Measurements from ENCODE around the gene DCXR. TPM values are rescaled to one million over a fixed set of nuclear protein-coding genes. Genes with fewer than 3 reads are reported as not detected.
A peak's percentile ranks its signal among the peaks of the same experiment; 100 is the strongest.

The DCXR gene
- total RNA-seq, 1 donor from 2014 or later, result 36.5 TPM

DNA sequence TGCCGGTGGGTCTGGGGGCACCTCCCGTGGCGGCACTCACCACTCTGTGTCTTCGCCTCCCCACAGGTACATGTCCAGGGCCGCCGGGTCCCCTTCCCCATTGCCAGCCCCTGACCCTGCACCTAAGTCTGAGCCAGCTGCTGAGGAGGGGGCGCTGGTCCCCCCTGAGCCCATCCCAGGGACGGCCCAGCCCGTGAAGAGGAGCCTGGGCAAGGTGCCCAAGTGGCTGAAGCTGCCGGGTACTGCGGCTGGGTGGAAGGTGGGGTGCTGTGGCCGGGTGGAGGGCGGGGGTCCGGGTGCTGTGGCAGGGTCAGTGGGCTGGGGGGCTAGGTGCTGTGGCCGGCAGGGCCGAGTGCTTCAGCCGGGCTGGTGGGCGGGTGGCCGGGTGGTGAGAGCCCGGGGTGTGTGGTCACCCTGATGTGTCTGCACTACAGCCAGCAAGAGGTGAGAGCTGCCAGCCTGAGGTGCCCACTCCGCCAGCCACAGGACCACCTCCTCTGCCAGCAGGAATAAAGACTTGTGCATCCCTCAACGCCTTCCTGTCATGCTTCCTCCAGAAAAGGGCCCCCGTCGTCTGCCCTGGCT is 20.5 kb downstream of the DCXR start:
- peaks cover 10% of the 10 kb centered on the region for H3K79me2 ChIP-seq (ENCODE audit: low read depth)
- TF ChIP-seq EZH2phosphoT487 (IDR thresholded peaks at IDR 0.05), result no peak
- TF ChIP-seq, protein P1, sequence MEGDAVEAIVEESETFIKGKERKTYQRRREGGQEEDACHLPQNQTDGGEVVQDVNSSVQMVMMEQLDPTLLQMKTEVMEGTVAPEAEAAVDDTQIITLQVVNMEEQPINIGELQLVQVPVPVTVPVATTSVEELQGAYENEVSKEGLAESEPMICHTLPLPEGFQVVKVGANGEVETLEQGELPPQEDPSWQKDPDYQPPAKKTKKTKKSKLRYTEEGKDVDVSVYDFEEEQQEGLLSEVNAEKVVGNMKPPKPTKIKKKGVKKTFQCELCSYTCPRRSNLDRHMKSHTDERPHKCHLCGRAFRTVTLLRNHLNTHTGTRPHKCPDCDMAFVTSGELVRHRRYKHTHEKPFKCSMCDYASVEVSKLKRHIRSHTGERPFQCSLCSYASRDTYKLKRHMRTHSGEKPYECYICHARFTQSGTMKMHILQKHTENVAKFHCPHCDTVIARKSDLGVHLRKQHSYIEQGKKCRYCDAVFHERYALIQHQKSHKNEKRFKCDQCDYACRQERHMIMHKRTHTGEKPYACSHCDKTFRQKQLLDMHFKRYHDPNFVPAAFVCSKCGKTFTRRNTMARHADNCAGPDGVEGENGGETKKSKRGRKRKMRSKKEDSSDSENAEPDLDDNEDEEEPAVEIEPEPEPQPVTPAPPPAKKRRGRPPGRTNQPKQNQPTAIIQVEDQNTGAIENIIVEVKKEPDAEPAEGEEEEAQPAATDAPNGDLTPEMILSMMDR (IDR thresholded peaks at IDR 0.05), result no peak
- TF ChIP-seq EZH2 (IDR thresholded peaks at IDR 0.05), result no peak
- peak overlapping the region; percentile 29 for H3K27ac ChIP-seq
- H3K36me3 ChIP-seq, result no peaks in the 10 kb centered on the region
- H3K9me3 ChIP-seq (ENCODE audit: low read depth), result no peaks in the 10 kb centered on the region
- peaks cover 9% of the 10 kb centered on the region for H3K4me1 Mint-ChIP-seq
- no peak for DNase-seq (ENCODE audit: low spot score)
- H4K20me1 ChIP-seq (ENCODE audit: low read depth), result peaks cover 25% of the 10 kb centered on the region
- no peak overlapping the region for H2AFZ ChIP-seq (replicated peaks)
- no peaks in the 10 kb centered on the region for H3K9me3 Mint-ChIP-seq
- no peak overlapping the region for H3K27ac Mint-ChIP-seq
- H3F3A ChIP-seq (ENCODE audit: low read depth), result peaks cover 15% of the 10 kb centered on the region
- H3K4me3 Mint-ChIP-seq, result no peak overlapping the region
- H3K9ac ChIP-seq, result no peak overlapping the region
- H3K27me3 ChIP-seq, result no peaks in the 10 kb centered on the region
- H3K4me2 ChIP-seq, result no peak overlapping the region
- H3K4me3 ChIP-seq, result no peak overlapping the region
- H3K36me3 Mint-ChIP-seq, result no peaks in the 10 kb centered on the region
- H3K4me1 ChIP-seq, result peaks cover 5% of the 10 kb centered on the region
- H3K27me3 Mint-ChIP-seq (ENCODE audit: insufficient read depth, low read depth), result peaks cover 3% of the 10 kb centered on the region

DNA sequence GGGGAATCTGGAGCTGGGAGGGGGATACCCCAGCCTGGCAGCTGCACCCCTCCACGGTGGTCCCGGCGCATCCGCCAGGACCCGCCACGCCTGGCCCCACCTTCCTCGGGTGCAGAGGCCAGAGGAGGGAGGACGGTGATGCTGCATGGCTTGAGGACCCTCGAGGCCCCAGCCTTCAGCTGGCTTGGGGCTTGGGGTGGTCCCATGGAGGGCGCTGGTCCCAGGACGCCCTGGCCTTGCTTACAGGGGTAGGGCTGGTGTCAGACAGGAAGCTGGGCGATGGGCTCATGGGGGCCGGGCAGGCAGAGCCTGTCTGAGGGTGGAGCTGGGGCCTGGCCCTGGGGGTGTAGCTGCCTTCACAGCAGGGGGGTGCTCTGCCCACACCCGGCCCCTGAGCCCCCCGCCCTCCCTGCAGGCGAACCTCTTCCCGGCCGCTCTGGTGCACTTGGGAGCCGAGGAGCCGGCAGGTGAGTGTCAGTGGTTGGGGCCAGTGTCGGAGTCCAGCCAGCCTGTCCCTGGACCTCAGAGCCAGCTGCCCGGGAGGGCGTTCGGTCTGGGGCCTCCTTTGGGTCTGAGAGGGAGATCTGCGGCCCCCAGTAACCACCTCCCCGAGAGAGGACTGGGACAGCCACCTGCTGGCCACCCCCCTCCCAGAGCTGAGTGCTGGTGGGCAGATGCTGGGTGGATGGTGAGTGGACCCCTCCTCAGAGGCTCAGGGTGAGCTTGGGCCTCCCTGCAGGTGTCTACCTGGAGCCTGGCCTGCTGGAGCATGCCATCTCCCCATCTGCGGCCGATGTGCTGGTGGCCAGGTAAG is 21.2 kb downstream of the DCXR start:
- Histone ChIP-seq H3K4me1 (no peaks in the 10 kb centered on the region), H3K27me3 (no peaks in the 10 kb centered on the region), H3K4me2 (no peak overlapping the region), H4K20me1 (ENCODE audit: low read depth) (peaks cover 18% of the 10 kb centered on the region), H3F3A (ENCODE audit: low read depth) (peaks cover 15% of the 10 kb centered on the region), H3K4me3 (no peak overlapping the region), H3K9me3 (ENCODE audit: low read depth) (no peaks in the 10 kb centered on the region), H3K9ac (no peak overlapping the region), H3K36me3 (no peaks in the 10 kb centered on the region), H3K27ac (no peak overlapping the region), H3K79me2 (ENCODE audit: low read depth) (peaks cover 3% of the 10 kb centered on the region), H2AFZ (replicated peaks) (no peak overlapping the region)
- Mint-ChIP-seq H3K4me1 (peaks cover 3% of the 10 kb centered on the region), H3K27me3 (ENCODE audit: insufficient read depth, low read depth) (peaks cover 3% of the 10 kb centered on the region), H3K27ac (no peak overlapping the region), H3K36me3 (no peaks in the 10 kb centered on the region), H3K4me3 (no peak overlapping the region), H3K9me3 (no peaks in the 10 kb centered on the region)
- no peak for DNase-seq (ENCODE audit: low spot score)
- TF ChIP-seq, protein P1 (IDR thresholded peaks at IDR 0.05), result no peak
- no peak for TF ChIP-seq EZH2phosphoT487 (IDR thresholded peaks at IDR 0.05)
- TF ChIP-seq EZH2 (IDR thresholded peaks at IDR 0.05), result no peak

DNA sequence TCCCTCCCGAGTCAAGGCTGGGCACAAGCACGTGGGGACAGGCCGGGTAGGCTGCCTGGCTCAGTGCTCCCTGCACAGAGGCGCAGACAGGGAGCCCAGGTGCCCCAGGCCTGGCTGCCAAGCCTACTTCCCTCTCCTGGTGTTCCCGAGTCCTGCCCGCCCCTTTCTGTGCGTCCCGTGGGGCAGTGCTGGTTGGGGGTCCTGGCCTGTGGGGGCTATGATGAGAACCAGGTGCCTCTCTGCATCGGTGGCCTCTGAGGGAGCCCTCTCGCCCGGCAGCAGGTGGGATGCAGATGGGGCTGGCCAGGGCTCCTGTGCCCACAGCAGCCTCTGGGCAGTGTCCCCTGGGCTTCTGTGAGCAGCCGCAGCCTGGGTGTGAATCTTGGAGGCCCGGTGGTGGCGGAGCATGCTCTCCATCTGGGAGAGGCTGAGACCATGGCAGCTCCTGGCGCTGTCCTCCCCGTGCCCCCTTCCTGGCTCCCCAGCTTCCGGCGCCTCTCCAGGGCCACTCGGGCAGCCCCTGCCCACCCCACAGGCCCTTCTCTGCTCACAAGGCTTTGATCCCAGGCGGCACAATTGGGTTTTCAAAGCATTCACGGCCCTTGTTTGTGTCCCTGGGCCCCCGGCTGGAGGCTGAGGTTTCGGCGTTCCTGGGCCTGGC is 22.1 kb downstream of the DCXR start:
- Histone ChIP-seq H3K9me3 (ENCODE audit: low read depth) (no peaks in the 10 kb centered on the region), H3K4me2 (no peak overlapping the region), H3K27me3 (no peaks in the 10 kb centered on the region), H2AFZ (replicated peaks) (no peak overlapping the region), H3K79me2 (ENCODE audit: low read depth) (no peaks in the 10 kb centered on the region), H3K36me3 (no peaks in the 10 kb centered on the region), H3F3A (ENCODE audit: low read depth) (peaks cover 7% of the 10 kb centered on the region), H3K9ac (no peak overlapping the region), H3K27ac (peak overlapping the region; percentile 37), H3K4me3 (no peak overlapping the region), H3K4me1 (no peaks in the 10 kb centered on the region), H4K20me1 (ENCODE audit: low read depth) (peaks cover 10% of the 10 kb centered on the region)
- H3K4me1 Mint-ChIP-seq, result peaks cover 3% of the 10 kb centered on the region
- peaks cover 3% of the 10 kb centered on the region for H3K27me3 Mint-ChIP-seq (ENCODE audit: insufficient read depth, low read depth)
- TF ChIP-seq, protein P1 (IDR thresholded peaks at IDR 0.05), result no peak
- no peak for TF ChIP-seq EZH2 (IDR thresholded peaks at IDR 0.05)
- no peak for TF ChIP-seq EZH2phosphoT487 (IDR thresholded peaks at IDR 0.05)
- no peaks in the 10 kb centered on the region for H3K9me3 Mint-ChIP-seq
- no peak for DNase-seq (ENCODE audit: low spot score)
- no peak overlapping the region for H3K27ac Mint-ChIP-seq
- no peak overlapping the region for H3K4me3 Mint-ChIP-seq
- no peaks in the 10 kb centered on the region for H3K36me3 Mint-ChIP-seq

All from neural progenitor cell (in vitro differentiated cells).